ENCODE measurements around the gene TOX2.

TOX2 gene

DNA sequence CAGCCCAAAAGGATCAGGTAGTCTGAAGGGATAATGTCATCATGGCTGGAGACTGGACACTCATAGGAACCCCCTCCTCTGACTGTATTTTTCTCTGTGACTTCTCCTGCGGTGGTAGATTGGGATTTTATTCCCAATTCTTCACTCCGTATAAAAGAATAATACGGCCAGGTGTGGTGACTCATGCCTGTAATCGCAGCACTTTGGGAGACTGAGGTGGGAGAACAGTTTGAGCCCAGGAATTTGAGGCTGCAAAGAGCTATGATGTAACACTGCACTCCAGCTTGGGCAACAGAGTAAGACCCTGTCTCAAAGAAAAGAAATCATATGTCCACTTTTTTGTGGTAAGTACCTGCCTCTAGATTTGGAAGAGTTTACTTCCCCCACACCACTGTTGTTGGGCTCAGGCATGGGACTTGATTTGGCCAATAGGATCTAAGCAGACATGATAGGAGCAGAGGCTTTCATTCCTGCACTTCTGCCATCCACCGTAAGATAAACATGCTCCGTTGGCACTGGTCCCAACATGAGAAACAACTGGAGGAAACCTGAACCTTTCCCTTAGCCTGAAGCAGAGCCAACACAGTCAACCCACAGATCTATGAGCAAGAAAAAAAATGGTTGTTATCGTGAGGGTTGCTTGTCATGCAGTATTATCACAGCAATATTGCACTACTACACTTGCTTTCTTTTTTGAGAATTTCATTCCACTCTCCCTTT lies 190.3 kb downstream of the TOX2 start (continued):
- TF ChIP-seq SP3 (tag by site-specific recombination; IDR thresholded peaks at IDR 0.05) (no peak), GLIS2 (tag by site-specific recombination; IDR thresholded peaks at IDR 0.05) (no peak), ZNF223 (tag by site-specific recombination; IDR thresholded peaks at IDR 0.05) (no peak), ZNF274 (IDR thresholded peaks at IDR 0.05; ENCODE audit: low read length) (no peak), ZNF274 (tag by site-specific recombination; IDR thresholded peaks at IDR 0.05; ENCODE audit: borderline replicate concordance) (no peak), SCRT2 (tag by site-specific recombination; IDR thresholded peaks at IDR 0.05) (no peak), ZNF211 (tag by site-specific recombination; IDR thresholded peaks at IDR 0.05; ENCODE audit: low read depth) (no peak), ZNF114 (tag by site-specific recombination; IDR thresholded peaks at IDR 0.05) (no peak), SP2 (tag by site-specific recombination; IDR thresholded peaks at IDR 0.05) (no peak), ZNF155 (tag by site-specific recombination; IDR thresholded peaks at IDR 0.05) (no peak), EGR2 (tag by site-specific recombination; IDR thresholded peaks at IDR 0.05; ENCODE audit: low read depth) (peak; percentile 8; the same call in 1 of the 2 replicates), ZBTB21 (tag by site-specific recombination; IDR thresholded peaks at IDR 0.05) (no peak), BCL11A (tag by site-specific recombination; IDR thresholded peaks at IDR 0.05; ENCODE audit: low read depth) (no peak), ZNF529 (tag by site-specific recombination; IDR thresholded peaks at IDR 0.05; ENCODE audit: insufficient replicate concordance) (no peak), ZNF16 (tag by site-specific recombination; IDR thresholded peaks at IDR 0.05; ENCODE audit: low read depth) (no peak), ZNF654 (tag by site-specific recombination; IDR thresholded peaks at IDR 0.05; ENCODE audit: low read depth) (no peak), ZNF202 (tag by site-specific recombination; IDR thresholded peaks at IDR 0.05; ENCODE audit: borderline replicate concordance) (no peak), ZNF10 (tag by site-specific recombination; IDR thresholded peaks at IDR 0.05) (no peak), ZFP69B (tag by site-specific recombination; IDR thresholded peaks at IDR 0.05) (no peak), SETDB1 (IDR thresholded peaks at IDR 0.05; ENCODE audit: insufficient read length, low read length) (no peak), MZF1 (tag by site-specific recombination; IDR thresholded peaks at IDR 0.05; ENCODE audit: borderline replicate concordance) (no peak), PRDM1 (tag by site-specific recombination; IDR thresholded peaks at IDR 0.05) (peak; percentile 87), OVOL3 (tag by site-specific recombination; IDR thresholded peaks at IDR 0.05) (no peak), ZNF558 (tag by site-specific recombination; IDR thresholded peaks at IDR 0.05) (no peak)
- TF ChIP-seq, protein P1, sequence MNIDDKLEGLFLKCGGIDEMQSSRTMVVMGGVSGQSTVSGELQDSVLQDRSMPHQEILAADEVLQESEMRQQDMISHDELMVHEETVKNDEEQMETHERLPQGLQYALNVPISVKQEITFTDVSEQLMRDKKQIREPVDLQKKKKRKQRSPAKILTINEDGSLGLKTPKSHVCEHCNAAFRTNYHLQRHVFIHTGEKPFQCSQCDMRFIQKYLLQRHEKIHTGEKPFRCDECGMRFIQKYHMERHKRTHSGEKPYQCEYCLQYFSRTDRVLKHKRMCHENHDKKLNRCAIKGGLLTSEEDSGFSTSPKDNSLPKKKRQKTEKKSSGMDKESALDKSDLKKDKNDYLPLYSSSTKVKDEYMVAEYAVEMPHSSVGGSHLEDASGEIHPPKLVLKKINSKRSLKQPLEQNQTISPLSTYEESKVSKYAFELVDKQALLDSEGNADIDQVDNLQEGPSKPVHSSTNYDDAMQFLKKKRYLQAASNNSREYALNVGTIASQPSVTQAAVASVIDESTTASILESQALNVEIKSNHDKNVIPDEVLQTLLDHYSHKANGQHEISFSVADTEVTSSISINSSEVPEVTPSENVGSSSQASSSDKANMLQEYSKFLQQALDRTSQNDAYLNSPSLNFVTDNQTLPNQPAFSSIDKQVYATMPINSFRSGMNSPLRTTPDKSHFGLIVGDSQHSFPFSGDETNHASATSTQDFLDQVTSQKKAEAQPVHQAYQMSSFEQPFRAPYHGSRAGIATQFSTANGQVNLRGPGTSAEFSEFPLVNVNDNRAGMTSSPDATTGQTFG (tag by site-specific recombination; IDR thresholded peaks at IDR 0.05; ENCODE audit: borderline replicate concordance) = no peak
- TF ChIP-seq, protein P2, sequence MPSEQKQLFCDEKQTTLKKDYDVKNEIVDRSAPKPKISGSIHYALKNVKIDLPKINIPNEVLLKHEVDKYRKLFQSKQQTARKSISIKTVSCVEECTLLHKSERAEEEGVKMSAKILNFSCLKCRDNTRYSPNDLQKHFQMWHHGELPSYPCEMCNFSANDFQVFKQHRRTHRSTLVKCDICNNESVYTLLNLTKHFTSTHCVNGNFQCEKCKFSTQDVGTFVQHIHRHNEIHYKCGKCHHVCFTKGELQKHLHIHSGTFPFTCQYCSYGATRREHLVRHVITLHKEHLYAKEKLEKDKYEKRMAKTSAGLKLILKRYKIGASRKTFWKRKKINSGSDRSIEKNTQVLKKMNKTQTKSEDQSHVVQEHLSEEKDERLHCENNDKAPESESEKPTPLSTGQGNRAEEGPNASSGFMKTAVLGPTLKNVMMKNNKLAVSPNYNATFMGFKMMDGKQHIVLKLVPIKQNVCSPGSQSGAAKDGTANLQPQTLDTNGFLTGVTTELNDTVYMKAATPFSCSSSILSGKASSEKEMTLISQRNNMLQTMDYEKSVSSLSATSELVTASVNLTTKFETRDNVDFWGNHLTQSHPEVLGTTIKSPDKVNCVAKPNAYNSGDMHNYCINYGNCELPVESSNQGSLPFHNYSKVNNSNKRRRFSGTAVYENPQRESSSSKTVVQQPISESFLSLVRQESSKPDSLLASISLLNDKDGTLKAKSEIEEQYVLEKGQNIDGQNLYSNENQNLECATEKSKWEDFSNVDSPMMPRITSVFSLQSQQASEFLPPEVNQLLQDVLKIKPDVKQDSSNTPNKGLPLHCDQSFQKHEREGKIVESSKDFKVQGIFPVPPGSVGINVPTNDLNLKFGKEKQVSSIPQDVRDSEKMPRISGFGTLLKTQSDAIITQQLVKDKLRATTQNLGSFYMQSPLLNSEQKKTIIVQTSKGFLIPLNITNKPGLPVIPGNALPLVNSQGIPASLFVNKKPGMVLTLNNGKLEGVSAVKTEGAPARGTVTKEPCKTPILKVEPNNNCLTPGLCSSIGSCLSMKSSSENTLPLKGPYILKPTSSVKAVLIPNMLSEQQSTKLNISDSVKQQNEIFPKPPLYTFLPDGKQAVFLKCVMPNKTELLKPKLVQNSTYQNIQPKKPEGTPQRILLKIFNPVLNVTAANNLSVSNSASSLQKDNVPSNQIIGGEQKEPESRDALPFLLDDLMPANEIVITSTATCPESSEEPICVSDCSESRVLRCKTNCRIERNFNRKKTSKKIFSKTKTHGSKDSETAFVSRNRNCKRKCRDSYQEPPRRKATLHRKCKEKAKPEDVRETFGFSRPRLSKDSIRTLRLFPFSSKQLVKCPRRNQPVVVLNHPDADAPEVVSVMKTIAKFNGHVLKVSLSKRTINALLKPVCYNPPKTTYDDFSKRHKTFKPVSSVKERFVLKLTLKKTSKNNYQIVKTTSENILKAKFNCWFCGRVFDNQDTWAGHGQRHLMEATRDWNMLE (tag by site-specific recombination; conservative IDR thresholded peaks at IDR 0.05; ENCODE audit: low read depth) = no peak
- TF ChIP-seq, protein P3, sequence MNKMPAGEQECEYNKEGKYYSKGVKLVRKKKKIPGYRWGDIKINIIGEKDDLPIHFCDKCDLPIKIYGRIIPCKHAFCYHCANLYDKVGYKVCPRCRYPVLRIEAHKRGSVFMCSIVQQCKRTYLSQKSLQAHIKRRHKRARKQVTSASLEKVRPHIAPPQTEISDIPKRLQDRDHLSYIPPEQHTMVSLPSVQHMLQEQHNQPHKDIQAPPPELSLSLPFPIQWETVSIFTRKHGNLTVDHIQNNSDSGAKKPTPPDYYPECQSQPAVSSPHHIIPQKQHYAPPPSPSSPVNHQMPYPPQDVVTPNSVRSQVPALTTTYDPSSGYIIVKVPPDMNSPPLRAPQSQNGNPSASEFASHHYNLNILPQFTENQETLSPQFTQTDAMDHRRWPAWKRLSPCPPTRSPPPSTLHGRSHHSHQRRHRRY (tag by site-specific recombination; IDR thresholded peaks at IDR 0.05) = no peak
- TF ChIP-seq, protein P4, sequence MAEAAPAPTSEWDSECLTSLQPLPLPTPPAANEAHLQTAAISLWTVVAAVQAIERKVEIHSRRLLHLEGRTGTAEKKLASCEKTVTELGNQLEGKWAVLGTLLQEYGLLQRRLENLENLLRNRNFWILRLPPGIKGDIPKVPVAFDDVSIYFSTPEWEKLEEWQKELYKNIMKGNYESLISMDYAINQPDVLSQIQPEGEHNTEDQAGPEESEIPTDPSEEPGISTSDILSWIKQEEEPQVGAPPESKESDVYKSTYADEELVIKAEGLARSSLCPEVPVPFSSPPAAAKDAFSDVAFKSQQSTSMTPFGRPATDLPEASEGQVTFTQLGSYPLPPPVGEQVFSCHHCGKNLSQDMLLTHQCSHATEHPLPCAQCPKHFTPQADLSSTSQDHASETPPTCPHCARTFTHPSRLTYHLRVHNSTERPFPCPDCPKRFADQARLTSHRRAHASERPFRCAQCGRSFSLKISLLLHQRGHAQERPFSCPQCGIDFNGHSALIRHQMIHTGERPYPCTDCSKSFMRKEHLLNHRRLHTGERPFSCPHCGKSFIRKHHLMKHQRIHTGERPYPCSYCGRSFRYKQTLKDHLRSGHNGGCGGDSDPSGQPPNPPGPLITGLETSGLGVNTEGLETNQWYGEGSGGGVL (tag by site-specific recombination; IDR thresholded peaks at IDR 0.05) = no peak; the same call in 1 of the 2 replicates
- TF ChIP-seq, protein P5, sequence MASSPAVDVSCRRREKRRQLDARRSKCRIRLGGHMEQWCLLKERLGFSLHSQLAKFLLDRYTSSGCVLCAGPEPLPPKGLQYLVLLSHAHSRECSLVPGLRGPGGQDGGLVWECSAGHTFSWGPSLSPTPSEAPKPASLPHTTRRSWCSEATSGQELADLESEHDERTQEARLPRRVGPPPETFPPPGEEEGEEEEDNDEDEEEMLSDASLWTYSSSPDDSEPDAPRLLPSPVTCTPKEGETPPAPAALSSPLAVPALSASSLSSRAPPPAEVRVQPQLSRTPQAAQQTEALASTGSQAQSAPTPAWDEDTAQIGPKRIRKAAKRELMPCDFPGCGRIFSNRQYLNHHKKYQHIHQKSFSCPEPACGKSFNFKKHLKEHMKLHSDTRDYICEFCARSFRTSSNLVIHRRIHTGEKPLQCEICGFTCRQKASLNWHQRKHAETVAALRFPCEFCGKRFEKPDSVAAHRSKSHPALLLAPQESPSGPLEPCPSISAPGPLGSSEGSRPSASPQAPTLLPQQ (tag by site-specific recombination; IDR thresholded peaks at IDR 0.05) = no peak

Measured in HEK293 (cell line).